ENCODE measurements around the gene MGAT4B.

The MGAT4B gene

DNA sequence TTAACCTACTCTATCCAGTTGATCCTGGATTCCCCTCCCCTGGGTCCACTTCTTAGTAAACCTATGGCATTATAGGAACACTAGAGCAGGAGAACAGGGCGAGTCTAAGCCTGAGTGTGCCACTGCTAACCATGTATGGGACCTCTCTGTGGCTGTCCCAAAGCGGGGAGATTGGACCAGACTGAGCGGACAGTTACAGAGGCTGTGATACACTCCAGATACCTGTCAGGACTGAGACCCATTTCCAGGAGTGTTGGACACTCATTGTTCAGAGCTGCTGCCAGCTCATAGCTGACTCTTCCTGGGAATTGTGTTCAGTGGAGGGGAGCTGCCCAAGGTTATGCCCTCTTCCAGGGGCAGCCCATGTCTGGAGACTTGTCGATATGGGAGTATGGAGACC is 24.8 kb downstream of the MGAT4B start:
- H3K27ac ChIP-seq, result no peak overlapping the region
- TF ChIP-seq, protein P1, sequence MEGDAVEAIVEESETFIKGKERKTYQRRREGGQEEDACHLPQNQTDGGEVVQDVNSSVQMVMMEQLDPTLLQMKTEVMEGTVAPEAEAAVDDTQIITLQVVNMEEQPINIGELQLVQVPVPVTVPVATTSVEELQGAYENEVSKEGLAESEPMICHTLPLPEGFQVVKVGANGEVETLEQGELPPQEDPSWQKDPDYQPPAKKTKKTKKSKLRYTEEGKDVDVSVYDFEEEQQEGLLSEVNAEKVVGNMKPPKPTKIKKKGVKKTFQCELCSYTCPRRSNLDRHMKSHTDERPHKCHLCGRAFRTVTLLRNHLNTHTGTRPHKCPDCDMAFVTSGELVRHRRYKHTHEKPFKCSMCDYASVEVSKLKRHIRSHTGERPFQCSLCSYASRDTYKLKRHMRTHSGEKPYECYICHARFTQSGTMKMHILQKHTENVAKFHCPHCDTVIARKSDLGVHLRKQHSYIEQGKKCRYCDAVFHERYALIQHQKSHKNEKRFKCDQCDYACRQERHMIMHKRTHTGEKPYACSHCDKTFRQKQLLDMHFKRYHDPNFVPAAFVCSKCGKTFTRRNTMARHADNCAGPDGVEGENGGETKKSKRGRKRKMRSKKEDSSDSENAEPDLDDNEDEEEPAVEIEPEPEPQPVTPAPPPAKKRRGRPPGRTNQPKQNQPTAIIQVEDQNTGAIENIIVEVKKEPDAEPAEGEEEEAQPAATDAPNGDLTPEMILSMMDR (conservative IDR thresholded peaks at IDR 0.05), result no peak
- no peak for TF ChIP-seq ZFX (IDR thresholded peaks at IDR 0.05)

DNA sequence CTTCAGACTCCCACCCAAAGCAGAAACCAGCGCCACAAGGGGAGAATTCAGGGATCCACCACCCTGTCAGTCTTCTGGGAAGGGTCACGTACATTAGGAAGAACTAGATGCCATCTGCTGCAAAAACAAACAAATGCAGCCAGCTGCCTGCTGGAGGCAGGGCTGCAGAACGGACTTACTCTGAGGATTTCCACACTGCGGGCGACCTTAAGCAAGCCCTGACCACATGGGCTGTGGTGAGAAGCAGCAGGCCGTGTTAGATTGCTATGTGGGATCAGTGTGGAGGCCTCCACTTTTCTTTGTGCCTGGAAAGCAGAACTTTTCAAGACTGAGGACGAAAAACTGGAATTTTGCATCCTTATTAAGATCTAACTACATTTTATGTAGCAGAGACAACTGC is 26.3 kb downstream of the MGAT4B start:
- H3K27ac ChIP-seq, result no peak overlapping the region
- TF ChIP-seq ZFX (IDR thresholded peaks at IDR 0.05), result no peak
- TF ChIP-seq, protein P1 (conservative IDR thresholded peaks at IDR 0.05), result no peak

DNA sequence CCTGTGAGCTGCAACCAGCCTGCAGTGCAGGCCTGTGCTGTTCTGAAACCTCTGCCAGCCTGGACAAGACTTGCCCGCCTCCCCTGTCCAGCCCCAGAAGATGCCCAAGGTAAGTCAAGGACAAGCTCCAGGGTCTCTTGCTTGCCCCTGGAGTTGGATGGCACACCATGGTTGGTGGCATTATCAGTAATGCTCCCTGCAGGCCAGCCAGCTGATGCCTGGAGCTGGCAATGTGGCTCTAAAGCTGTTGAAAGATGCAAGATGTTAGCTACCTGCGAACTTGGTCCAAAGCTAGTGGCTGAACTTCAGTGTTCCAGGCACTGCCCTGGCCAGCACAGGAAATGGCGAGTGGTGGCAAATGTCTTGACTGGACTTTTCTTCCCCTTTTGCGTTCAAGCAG is 26.8 kb downstream of the MGAT4B start:
- H3K27ac ChIP-seq, result no peak overlapping the region
- TF ChIP-seq, protein P1 (conservative IDR thresholded peaks at IDR 0.05), result no peak

DNA sequence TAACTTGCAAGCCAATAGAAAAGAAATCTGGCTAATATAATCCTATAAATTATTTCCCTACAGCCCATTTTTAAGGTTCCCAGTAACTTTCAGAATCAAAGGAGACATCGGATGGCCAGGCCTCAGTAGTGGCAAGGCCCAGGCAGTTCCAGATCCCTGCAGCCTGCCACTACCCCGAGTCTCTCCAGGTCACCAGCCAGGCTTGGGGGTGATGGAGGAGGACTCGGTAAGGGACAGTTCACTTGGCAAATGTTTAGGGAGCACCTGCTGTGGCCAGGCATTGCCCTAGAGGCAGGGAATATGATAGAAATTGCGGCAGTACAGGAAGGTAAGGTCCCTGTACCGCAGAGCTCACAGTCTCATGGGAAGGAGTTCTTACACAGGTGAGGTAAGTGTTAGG is 28.1 kb downstream of the MGAT4B start:
- TF ChIP-seq, protein P1 (conservative IDR thresholded peaks at IDR 0.05), result no peak
- TF ChIP-seq ZFX (IDR thresholded peaks at IDR 0.05), result no peak
- no peak overlapping the region for H3K27ac ChIP-seq

DNA sequence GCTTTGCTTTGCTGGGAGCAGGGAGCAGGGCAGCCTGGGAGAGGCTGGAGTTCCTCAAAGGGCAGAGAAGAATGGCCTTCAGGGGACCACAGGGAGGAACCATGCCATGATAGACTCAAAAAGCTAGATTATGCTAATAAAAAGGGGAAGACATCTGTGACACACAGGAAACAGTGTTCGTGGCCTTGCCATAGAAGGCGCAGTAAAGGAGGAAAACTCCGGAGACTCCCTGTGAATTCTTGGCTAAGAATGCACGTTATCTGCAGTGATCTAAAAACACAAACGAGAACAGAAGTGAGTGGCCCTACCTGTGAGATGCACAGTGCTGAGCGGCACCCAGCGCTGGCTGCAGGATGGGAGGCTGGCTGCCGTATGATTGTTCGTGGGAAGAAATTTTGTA is 28.8 kb downstream of the MGAT4B start:
- TF ChIP-seq ZFX (IDR thresholded peaks at IDR 0.05), result no peak
- TF ChIP-seq, protein P1 (conservative IDR thresholded peaks at IDR 0.05), result no peak

DNA sequence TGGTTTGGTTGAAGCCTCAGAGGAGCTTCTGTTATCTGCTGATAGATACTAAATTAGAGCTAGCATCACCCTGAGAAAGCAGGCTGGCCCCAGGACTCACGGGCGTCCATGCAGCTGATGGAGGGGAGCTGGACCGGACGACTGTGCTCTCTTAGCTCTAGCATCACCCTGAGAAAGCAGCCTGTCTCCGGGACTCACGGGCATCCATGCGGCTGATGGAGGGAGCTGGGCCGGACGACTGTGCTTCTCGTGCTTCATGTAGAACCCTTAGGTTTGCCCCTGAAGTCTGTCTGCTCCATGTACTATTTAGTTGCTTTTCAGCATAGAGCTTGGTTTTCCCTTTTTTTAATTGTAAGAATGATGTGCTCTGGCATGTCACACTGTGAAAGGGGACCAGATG is 29.2 kb downstream of the MGAT4B start:
- TF ChIP-seq, protein P1 (conservative IDR thresholded peaks at IDR 0.05), result no peak
- no peak for TF ChIP-seq ZFX (IDR thresholded peaks at IDR 0.05)
- H3K27ac ChIP-seq, result peak overlapping the region; percentile 13

More for the DNA sequence above, 28.8 kb downstream of the MGAT4B start:
- peak overlapping the region; percentile 13 for H3K27ac ChIP-seq

DNA sequence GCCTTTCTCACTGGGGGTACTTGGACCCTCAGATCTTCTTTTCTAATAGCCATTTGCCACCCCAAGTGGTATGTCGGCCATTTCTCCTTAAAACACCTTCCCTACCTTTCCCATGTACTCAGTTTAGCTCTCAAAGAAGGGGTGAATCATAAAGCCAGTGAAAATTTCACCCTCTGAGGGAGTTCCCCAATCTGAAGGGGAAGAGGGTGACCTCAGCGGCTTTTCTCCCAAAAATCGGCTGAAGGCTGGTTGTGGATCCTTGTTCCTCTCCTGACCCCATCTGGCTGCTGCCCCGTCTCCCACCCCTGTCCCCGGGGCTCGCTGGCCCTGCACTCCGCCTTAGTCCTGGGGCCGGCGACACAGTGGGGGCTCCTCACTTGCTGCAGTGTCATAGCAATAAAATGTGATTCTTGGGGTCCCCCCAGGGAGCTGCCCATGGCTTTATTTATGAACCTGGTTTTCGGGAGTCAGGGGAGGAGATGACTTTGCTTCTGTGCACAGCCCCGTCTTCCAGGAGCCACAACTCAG is 30.2 kb downstream of the MGAT4B start:
- no peak overlapping the region for H3K27ac ChIP-seq
- no peak for TF ChIP-seq ZFX (IDR thresholded peaks at IDR 0.05)
- TF ChIP-seq, protein P1 (conservative IDR thresholded peaks at IDR 0.05), result no peak
